Gastrocnemius medialis (tissue), 4 donors: ENCODE data around the gene UFD1. TPM values are rescaled to one million over a fixed set of nuclear protein-coding genes. Genes with fewer than 3 reads are reported as not detected.

Experiments
- ATAC-seq, 2 donors: fragments of 150-250 bp; one replicate each; pipeline ENCODE4 v1.9.1; 2016
- DNase-seq, 2 donors: peaks; one replicate each; pipeline ENCODE4 v3.0.0-alpha.2; 2019
- H3K27ac ChIP-seq, 4 donors: fragments of 200-600 bp; sonication (generic); 1 replicate in 1 of 4; 2 replicates in 3 of 4; pipeline ENCODE4 v1.5.1; 2016 to 2018; ENCODE audit warnings: mild to moderate bottlenecking in 2 of 4, moderate library complexity in 1 of 4
- H3K27me3 ChIP-seq, 3 donors: fragments of 200-600 bp; sonication (generic) in 2 of 3; 1 replicate in 1 of 3; 2 replicates in 2 of 3; pipeline versions ENCODE4 v1.5.1 to v1.6.0; 2016 to 2019; ENCODE audit warnings: mild to moderate bottlenecking in 1 of 3, moderate library complexity in 1 of 3
- H3K36me3 ChIP-seq, 2 donors: fragments of 200-600 bp; sonication (generic) in 1 of 2; one replicate each; pipeline ENCODE4 v1.5.1; 2017 to 2018
- H3K4me1 ChIP-seq, 2 donors: fragments of 200-600 bp; sonication (generic) in 1 of 2; one replicate each; pipeline ENCODE4 v1.5.1; 2016 to 2017; ENCODE audit warnings: mild to moderate bottlenecking in 2 of 2
- H3K4me3 ChIP-seq, 4 donors: fragments of 200-600 bp; sonication (generic) in 3 of 4; 1 replicate in 1 of 4; 2 replicates in 3 of 4; pipeline ENCODE4 v1.5.1; 2016 to 2019; ENCODE audit warnings: mild to moderate bottlenecking in 2 of 4
- H3K9me3 ChIP-seq, 3 donors: fragments of 200-600 bp; sonication (generic) in 2 of 3; 1 replicate in 1 of 3; 2 replicates in 2 of 3; pipeline ENCODE4 v1.5.1; 2016 to 2019
- POLR2A ChIP-seq, 2 donors: fragments of 450-650 bp; IDR thresholded peaks; one replicate each; pipeline ENCODE4 v1.6.1; 2017; ENCODE audit warnings: antibody characterized with exemption in 2 of 2, mild to moderate bottlenecking in 2 of 2, moderate library complexity in 2 of 2
- in situ Hi-C, 4 donors: fragments of 200-750 bp; cut with MboI; loops; one replicate each; pipeline versions ENCODE4 v1.15.0 to v1.8.0; 2017; ENCODE audit warnings: low sequenced_read_pairs in 4 of 4
- intact Hi-C: fragments of 100-400 bp; cut with DNase I; formaldehyde crosslinking; loops from one replicate; pipeline ENCODE4 v1.15.1; 2023; ENCODE audit warnings: low total_unique reads
- total RNA-seq, 4 donors: library from RNA; depleted of rRNA; stranded (reverse); fragments of >200 nt; gene quantifications; one replicate each; pipeline versions ENCODE4 v1.1.0 to v1.2.3, GENCODE V29; 2016
- TF ChIP-seq, protein P1 (sequence below), 5 experiments: fragments of 450-650 bp in 3 of 5; fragments of 200-600 bp in 2 of 5; sonication (generic) in 2 of 5; IDR thresholded peaks in 4 of 5; conservative IDR thresholded peaks in 1 of 5; 1 replicate in 4 of 5; 2 replicates in 1 of 5; pipeline ENCODE4 v1.5.1; 2016 to 2019; ENCODE audit warnings: antibody characterized with exemption in 5 of 5, mild to moderate bottlenecking in 3 of 5, moderate library complexity in 3 of 5

UFD1 gene
- 100 to 1,000 TPM; 106 to 199 (median 165) TPM for total RNA-seq

GRCh38 chr22:19478901-19479354, at the start of gene UFD1:
TSS of gene UFD1 (minus strand) at chr22:19479193. CDS start at chr22:19479085, 108 bp downstream.
- no peaks in the 10 kb centered on the region for H3K9me3 ChIP-seq
- ATAC-seq: peak; percentile 71 to 77
- in situ Hi-C loops: no loop called here
- peak; percentile 88 to 95 for DNase-seq
- no peaks in the 10 kb centered on the region for H3K27me3 ChIP-seq
- H3K4me3 ChIP-seq: peak within 1 kb of the TSS; percentile 63 to 78 (median 70)
- H3K27ac ChIP-seq: peak within 1 kb of the TSS; percentile 90 to 98 (median 97)
- intact Hi-C loops: loop anchor here (1.0 to 2.0 kb wide), 7 partner anchors 32 to 356 kb away; partner anchors contain the start of genes C22orf39, CLTCL1, DGCR2 and ESS2
- peaks cover 0 to 17% of the 10 kb centered on the region in 2 donors for H3K36me3 ChIP-seq
- peak; percentile 77 to 84 for TF ChIP-seq POLR2A (IDR thresholded peaks at IDR 0.05)
- TF ChIP-seq, protein P1, sequence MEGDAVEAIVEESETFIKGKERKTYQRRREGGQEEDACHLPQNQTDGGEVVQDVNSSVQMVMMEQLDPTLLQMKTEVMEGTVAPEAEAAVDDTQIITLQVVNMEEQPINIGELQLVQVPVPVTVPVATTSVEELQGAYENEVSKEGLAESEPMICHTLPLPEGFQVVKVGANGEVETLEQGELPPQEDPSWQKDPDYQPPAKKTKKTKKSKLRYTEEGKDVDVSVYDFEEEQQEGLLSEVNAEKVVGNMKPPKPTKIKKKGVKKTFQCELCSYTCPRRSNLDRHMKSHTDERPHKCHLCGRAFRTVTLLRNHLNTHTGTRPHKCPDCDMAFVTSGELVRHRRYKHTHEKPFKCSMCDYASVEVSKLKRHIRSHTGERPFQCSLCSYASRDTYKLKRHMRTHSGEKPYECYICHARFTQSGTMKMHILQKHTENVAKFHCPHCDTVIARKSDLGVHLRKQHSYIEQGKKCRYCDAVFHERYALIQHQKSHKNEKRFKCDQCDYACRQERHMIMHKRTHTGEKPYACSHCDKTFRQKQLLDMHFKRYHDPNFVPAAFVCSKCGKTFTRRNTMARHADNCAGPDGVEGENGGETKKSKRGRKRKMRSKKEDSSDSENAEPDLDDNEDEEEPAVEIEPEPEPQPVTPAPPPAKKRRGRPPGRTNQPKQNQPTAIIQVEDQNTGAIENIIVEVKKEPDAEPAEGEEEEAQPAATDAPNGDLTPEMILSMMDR (IDR thresholded peaks at IDR 0.05 in 4 of 5, conservative IDR thresholded peaks at IDR 0.05 in 1 of 5): no peak
- H3K4me1 ChIP-seq: peaks cover 36 to 38% of the 10 kb centered on the region in 2 donors

GRCh38 chr22:19527861-19528417, 48.9 kb upstream of the UFD1 start:
- in situ Hi-C loops: no loop called here
- Histone ChIP-seq H3K9me3 (no peaks in the 10 kb centered on the region), H3K27me3 (peaks cover 17 to 20% (median 18%) of the 10 kb centered on the region in 3 donors), H3K4me3 (no peak overlapping the region), H3K36me3 (no peaks in the 10 kb centered on the region), H3K27ac (peak overlapping the region in 3 of 4 donors; percentile 40 to 85 (median 74)), H3K4me1 (peaks cover 0 to 8% of the 10 kb centered on the region in 2 donors)
- DNase-seq (no peak), ATAC-seq (no peak)
- TF ChIP-seq, protein P1 (IDR thresholded peaks at IDR 0.05 in 4 of 5, conservative IDR thresholded peaks at IDR 0.05 in 1 of 5): no peak
- no peak for TF ChIP-seq POLR2A (IDR thresholded peaks at IDR 0.05)
- intact Hi-C loops: no loop called here

DNA sequence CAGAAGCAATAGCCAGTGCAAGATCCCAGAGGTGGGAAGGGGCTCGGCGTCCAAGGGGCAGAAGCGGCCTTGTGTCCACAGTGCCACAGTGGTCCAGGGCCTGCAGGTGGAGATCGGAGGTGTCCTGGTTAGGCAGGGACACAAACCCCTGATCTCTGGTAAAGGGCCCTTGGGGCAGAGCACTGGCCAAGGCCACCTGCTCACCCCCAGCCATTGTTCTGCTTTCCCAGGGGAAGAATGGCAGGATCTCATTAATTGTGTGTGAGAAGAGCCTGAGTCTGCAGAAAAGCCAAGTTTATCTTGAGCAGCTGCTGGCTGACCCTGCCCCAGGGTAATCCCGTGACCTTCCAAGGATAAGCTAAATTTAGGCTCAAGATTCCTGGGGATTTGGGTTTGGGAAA, 48.3 kb upstream of the UFD1 start:
- peaks cover 0 to 8% of the 10 kb centered on the region in 2 donors for H3K4me1 ChIP-seq
- peaks cover 21 to 26% (median 24%) of the 10 kb centered on the region in 3 donors for H3K27me3 ChIP-seq
- no peak for DNase-seq
- peak in 1 of 2 donors; percentile 20 for ATAC-seq
- no peaks in the 10 kb centered on the region for H3K36me3 ChIP-seq
- H3K4me3 ChIP-seq: no peak overlapping the region
- intact Hi-C loops: no loop called here
- TF ChIP-seq POLR2A (IDR thresholded peaks at IDR 0.05): no peak
- TF ChIP-seq, protein P1 (IDR thresholded peaks at IDR 0.05 in 4 of 5, conservative IDR thresholded peaks at IDR 0.05 in 1 of 5): no peak
- H3K27ac ChIP-seq: peak overlapping the region in 3 of 4 donors; percentile 74 to 85 (median 82)
- H3K9me3 ChIP-seq: no peaks in the 10 kb centered on the region
- in situ Hi-C loops: no loop called here

DNA sequence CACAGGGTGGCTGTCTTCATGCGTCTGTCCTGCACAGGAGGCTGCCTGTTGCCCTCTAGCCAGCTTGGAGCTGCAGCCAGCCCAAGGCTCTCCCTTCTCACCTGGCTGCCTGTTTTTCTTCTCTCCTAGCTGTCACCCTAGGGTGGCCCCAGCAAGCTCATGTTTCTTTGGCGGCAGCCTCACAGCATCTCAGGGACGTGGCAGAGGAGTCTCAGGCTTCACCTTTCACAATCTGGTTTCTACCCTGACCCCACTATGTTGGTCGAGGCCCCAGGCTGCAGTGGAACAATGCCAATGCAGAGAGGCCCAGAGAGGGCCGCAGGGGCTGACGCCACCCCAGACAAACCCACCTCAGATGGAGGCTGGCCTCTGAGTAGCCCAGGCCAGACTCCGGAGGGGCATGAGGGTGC, 47.7 kb upstream of the UFD1 start:
- ATAC-seq (no peak), DNase-seq (no peak)
- TF ChIP-seq, protein P1 (IDR thresholded peaks at IDR 0.05 in 4 of 5, conservative IDR thresholded peaks at IDR 0.05 in 1 of 5): no peak
- no peak for TF ChIP-seq POLR2A (IDR thresholded peaks at IDR 0.05)
- Histone ChIP-seq H3K9me3 (no peaks in the 10 kb centered on the region), H3K4me3 (no peak overlapping the region), H3K27me3 (peaks cover 21 to 26% (median 24%) of the 10 kb centered on the region in 3 donors), H3K27ac (peak overlapping the region in 3 of 4 donors; percentile 74 to 85 (median 82)), H3K4me1 (peaks cover 0 to 8% of the 10 kb centered on the region in 2 donors), H3K36me3 (no peaks in the 10 kb centered on the region)
- in situ Hi-C loops (no loop called here), intact Hi-C loops (no loop called here)
